NCI-H774 (cell line): ENCODE data around the gene MTG2.

Experiments
- DNase-seq: peaks from one replicate; lab custom pipeline; 2025; lab: John Stamatoyannopoulos, UW

Gene MTG2

GRCh38 chr20:62219992-62220665, 37.3 kb downstream of the MTG2 start, which contains the start of gene HRH3:
TSS of gene HRH3 (minus strand) at chr20:62220278. CDS start at chr20:62219970, 308 bp downstream.
- peak; percentile 46 for DNase-seq

GRCh38 chr20:62220666-62221568, 38.1 kb downstream of the MTG2 start:
- DNase-seq: no peak

DNA sequence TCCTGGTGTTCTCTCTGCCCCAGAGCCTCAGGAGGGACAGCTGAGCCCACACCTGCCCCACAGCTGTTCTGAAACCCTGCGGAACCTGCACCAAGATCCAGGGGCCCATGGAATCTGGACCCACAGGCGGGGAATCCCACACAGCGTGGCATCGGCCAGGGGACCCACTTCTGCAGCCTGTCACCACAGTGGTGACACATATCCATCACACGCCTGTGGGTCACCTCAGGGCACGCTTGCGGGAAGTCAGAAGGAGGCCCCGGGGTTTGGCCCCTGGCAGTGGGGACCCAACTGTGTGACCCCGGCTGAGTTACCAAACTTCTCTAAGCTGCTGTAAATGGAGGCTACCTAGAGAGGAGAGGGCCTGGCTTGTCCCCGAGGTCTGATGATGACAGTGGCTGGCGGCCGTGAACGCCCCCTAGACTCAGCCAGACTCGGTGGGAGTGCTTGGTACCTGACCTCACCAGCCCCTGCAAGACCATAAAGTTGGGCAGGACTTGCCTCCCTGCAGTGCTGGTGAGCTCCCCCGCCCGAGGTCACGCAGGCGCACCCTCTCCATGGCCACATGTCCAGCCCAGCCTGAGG, 39.5 kb downstream of the MTG2 start:
- no peak for DNase-seq

DNA sequence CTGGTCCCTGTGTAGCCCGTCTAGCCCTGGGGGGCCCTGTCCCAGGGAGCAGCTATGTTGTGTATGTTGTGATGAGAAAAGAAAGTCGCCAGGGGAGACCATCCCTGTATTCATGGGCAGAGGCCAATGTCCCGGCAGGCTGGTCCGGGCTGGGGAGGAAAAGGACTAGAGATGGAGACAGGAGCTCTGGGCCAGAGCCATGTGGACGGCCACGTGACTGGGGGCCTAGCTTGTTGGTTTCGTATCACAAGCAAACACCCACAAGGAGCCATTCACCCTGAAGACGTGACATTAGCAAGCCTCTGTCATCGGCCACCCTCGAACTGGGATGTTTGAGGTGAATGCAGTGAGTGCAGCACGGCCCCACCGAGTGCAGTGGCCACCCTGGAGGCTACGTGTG, 40.1 kb downstream of the MTG2 start:
- no peak for DNase-seq

DNA sequence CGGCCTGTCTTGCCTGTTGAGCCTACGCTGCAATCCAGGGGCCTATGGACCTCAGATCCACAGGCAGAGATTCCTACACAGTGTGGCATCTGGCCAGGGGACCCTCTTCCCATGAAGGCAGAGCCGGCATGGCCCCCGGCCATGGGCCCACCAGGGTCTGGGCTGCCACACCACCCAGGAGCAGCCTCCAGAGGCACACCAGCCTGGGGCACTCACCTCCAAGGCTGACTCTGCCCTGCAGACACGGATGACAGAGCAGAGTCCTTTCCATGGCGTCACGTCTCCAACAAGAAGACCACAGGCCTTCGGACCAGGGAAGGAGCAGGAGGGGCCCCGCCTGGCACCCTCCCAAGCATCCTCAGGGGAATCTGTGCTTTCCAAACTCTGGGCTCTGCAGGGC, 40.7 kb downstream of the MTG2 start:
- no peak for DNase-seq

GRCh38 chr20:62224113-62224855, 41.5 kb downstream of the MTG2 start:
- no peak for DNase-seq

DNA sequence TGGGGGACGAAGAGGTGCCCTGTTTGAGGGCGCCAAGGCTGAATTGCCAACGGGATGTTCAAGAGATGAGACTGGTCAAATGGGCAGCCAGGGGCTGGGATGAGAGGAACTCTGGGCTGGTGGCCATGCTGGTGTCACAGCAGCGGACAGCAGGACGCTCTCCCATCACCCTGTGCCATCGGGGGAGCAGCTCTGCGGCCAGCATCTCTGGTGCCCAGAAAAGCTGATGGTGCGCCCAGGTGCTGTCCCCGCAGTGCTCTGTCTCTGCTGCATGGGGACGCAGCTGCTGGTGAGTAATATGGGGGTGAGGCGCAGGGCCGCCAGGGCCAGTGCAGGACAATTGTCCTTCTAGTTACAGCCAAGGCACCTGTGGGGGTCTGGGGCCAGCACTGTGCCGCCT, 42.2 kb downstream of the MTG2 start:
- no peak for DNase-seq

- no peak for DNase-seq
Measured at GRCh38 chr20:62225820-62226635, 43.2 kb downstream of the MTG2 start.

DNA sequence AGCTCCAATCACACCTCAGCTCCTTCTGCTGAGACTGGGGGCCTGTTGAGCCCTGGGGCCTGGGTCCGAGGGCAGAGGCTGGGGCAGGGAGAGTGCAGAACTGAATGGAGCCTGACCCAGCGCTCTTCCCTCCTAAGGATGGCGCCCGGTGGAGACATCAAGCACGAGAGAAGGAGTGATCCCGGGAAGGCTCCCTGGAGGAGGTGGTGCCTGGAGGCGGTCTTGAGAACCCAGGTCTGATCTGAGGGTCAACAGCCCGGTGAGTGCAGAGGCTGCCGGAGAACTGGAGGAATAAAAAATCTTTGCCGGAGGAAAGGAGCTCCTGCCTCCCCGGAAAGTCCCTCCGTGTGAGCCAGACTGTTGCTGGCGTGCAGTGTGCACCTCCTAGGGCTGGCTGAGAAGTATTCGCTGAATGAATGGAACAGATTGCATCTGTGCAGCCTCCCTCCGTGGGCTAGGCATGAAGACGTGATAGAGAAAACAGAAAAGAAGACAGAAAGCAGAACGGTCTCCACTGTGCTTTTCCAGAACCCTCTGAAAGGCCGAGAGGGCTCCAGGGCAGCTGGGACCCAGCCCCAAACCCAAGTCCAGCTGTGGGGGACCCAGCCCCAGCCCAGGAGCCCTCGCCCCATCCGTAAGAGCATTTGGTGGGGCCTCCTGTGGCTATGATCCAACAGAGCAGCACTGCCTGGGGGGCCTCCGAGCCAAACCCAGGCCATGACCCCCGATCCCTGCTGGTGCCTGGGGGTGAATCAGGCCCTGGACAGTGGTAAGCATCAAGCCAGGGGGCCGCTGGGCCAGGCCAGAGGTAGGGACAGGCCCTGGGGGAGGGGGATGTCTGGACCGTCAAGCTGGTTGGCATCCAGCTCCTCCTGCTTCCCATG, 44.1 kb downstream of the MTG2 start:
- DNase-seq: no peak

DNA sequence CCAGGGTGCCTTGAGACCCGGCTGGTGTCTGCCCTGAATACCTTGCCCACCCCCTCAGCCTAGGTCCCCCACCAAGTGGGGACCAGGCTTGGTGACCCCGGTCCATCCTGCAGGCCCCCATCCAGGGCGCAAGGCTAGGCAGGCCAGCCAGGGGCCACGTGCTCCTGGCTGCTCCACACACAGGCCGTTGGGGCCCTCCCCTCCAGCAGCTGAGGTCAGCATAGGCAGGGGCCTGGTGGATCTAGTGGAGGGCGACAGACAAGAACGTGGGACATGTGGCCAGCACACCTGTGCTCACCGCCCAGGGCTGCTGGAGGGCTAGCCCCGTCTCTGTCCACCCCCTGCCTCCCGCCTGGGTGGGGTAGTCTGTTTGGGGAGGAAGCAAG, 44.8 kb downstream of the MTG2 start:
- no peak for DNase-seq

DNA sequence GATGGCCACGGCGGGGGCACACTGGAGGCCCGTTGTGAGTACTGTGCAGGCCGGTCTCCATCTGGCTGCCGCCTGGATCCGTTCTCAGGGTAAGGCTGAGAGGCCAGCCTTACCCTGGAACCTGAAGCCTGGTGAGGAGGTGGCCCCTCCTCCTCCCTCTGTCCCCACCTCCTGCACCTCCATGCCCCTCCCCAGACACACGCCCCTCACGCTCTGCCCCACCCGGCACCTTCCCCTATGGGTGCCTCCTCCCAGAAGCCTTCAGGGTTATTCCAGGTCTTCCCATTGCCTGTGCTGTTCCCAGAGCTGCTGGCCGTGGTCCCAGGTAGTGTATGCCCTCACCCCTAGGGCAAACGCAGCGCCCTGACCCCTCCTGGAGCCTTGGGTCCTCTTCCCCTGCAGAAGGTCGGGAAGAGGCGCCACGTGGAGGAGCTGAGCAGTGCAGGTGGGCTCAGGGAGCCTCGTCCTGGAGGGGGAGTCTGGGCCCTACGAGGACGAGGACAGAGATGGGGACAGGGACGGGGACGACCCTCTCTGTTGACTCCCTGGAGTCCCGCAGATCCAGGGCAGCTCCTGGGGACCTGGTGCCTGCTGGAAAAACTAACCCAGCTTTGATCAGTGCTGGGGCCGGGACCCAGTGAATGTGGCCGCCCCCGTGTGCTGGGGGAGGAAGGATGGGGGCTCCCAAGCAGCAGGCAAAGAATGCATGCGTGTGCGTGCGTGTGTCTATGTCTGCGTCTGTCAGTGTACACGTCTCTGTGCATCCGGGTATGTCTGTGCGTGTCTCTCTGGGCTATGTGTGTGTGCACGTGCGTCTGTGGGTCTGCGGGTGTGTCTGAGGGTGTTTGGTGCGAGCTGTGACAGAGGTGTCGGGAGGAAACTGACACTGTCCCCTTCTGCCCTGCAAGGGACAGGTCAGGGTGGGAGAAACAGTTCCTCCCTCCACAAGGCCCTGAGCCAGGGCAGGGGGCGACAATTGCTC, 45.4 kb downstream of the MTG2 start:
- DNase-seq: no peak

DNA sequence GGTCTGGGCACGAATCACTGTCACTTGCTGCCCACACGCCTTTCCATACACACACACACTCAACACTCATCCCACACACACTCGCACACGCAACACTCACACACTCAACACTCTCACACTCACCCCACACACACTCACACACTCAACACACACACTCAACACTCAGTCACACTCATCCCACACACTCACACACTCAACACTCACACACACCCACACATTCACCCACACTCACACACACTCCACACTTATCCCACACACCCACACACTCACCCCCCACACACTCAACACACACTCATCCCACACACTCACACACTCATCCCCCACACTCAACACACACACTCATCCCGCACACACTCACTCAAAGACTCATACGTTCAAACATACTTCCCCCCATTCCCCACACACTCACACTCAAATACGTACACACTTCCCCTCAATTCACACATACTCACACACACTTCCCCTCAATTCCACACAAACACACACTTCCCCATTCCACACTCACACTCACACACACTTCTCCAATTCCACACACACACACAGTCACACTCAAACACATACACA, 46.2 kb downstream of the MTG2 start:
- DNase-seq: no peak

DNA sequence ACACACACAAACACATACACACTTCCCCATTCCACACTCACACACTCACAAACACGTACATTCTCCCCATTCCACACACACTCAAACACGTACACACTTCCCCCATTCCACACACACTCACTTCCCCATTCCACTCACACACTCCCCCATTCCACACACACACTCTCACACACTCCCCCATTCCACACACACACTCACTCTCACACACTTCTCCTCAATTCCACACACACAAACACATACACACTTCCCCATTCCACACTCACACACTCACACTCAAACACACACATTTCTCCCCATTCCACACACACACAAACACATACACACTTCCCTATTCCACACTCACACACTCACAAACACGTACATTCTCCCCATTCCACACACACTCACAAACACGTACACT, 46.8 kb downstream of the MTG2 start:
- DNase-seq: no peak

- DNase-seq: no peak
Measured at GRCh38 chr20:62230276-62230675, 47.4 kb downstream of the MTG2 start.

- DNase-seq: no peak
Measured at GRCh38 chr20:62230696-62231095, 47.9 kb downstream of the MTG2 start.

DNA sequence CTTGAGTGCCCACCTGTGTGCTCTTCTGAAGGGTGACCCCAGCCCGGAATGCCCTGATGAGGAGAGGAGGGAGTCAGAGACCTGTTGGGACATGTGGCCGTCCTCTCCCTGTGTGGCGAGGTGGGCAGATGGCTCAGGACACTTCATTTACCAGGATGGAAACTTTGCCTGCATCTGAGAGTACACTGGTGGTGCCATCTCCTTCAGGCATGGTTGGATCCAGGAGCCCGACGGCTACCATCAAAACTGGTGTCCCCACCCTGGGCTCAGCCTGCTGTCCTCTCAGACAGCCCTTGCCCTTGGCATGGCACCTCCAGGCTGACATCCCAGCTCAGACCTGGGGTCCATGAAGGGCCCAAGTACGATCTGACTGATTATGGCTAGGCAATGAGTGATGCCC, 48.5 kb downstream of the MTG2 start:
- DNase-seq: no peak

- no peak for DNase-seq
Measured at GRCh38 chr20:62232194-62232593, 49.4 kb downstream of the MTG2 start.

- no peak for DNase-seq
Measured at GRCh38 chr20:62232770-62233645, 50.2 kb downstream of the MTG2 start.
